Neural cell (in vitro differentiated cells): ENCODE data around the gene SMIM29. TPM values are rescaled to one million over a fixed set of nuclear protein-coding genes. Genes with fewer than 3 reads are reported as not detected.

Experiments
- H2AFZ ChIP-seq: fragments of 200-600, 300-800 bp; sonication (generic), shearing (Covaris generic); 2 replicates; pipeline ENCODE4 v1.6.0; 2014; ENCODE audit warnings: low read depth, mild to moderate bottlenecking, antibody characterized with exemption, low read length, moderate library complexity
- H3F3A ChIP-seq: fragments of 200-600 bp; shearing (Covaris generic); 2 replicates; pipeline ENCODE4 v1.6.1; 2016; ENCODE audit warnings: mild to moderate bottlenecking, moderate library complexity, mixed read lengths, antibody characterized with exemption, low read length; ENCODE audit not compliant: insufficient read depth, poor library complexity, severe bottlenecking
- H3K27ac ChIP-seq: fragments of 200-600, 300-800 bp; sonication (generic), shearing (Covaris generic); 2 replicates; pipeline ENCODE4 v1.5.1; 2014; ENCODE audit warnings: mild to moderate bottlenecking, low read length, moderate library complexity
- H3K27me3 ChIP-seq: fragments of 300-800, 200-600 bp; sonication (generic), shearing (Covaris generic); 2 replicates; pipeline ENCODE4 v1.6.0; 2014; ENCODE audit warnings: mild to moderate bottlenecking, low read depth, low read length, moderate library complexity; ENCODE audit not compliant: insufficient read depth
- H3K36me3 ChIP-seq: fragments of 300-800, 200-600 bp; sonication (generic), shearing (Covaris generic); 2 replicates; pipeline ENCODE4 v1.5.1; 2014; ENCODE audit warnings: mild to moderate bottlenecking, antibody characterized with exemption, low read length, moderate library complexity; ENCODE audit not compliant: insufficient read depth
- H3K4me2 ChIP-seq: fragments of 300-800, 200-600 bp; sonication (generic), shearing (Covaris generic); 2 replicates; pipeline ENCODE4 v1.6.0; 2014; ENCODE audit warnings: mild to moderate bottlenecking, low read length
- H3K4me3 ChIP-seq: fragments of 300-800, 200-600 bp; sonication (generic), shearing (Covaris generic); 2 replicates; pipeline ENCODE4 v1.5.1; 2014; ENCODE audit warnings: mild to moderate bottlenecking, low read length, moderate library complexity
- H3K79me2 ChIP-seq: fragments of 200-600 bp; shearing (Covaris generic); replicated peaks from 2 replicates; pipeline ENCODE4 v1.6.0; 2014; ENCODE audit warnings: mild to moderate bottlenecking, low read length, moderate library complexity; ENCODE audit not compliant: insufficient read depth
- H3K9ac ChIP-seq: fragments of 300-800, 200-600 bp; sonication (generic), shearing (Covaris generic); 2 replicates; pipeline ENCODE4 v1.6.1; 2016; ENCODE audit warnings: mild to moderate bottlenecking, low read length, mixed read lengths
- H3K9me2 ChIP-seq: fragments of 200-600 bp; shearing (Covaris generic); 2 replicates; pipeline ENCODE4 v1.6.1; 2016; ENCODE audit warnings: mild to moderate bottlenecking, low read length, mixed read lengths; ENCODE audit not compliant: insufficient read depth
- H3K9me3 ChIP-seq: fragments of 200-600, 300-800 bp; sonication (generic), shearing (Covaris generic); 2 replicates; pipeline ENCODE4 v1.6.1; 2016; ENCODE audit warnings: mild to moderate bottlenecking, mixed run types, low read length, moderate library complexity, mixed read lengths
- H4K20me1 ChIP-seq: fragments of 200-600 bp; shearing (Covaris generic); 2 replicates; pipeline ENCODE4 v1.6.1; 2016; ENCODE audit warnings: mild to moderate bottlenecking, mixed run types; ENCODE audit not compliant: insufficient read depth
- CTCF ChIP-seq: fragments of 450-650 bp; IDR thresholded peaks from 2 replicates; pipeline ENCODE4 v1.5.1; 2014; ENCODE audit warnings: antibody characterized with exemption, mild to moderate bottlenecking, moderate library complexity; ENCODE audit not compliant: poor library complexity, severe bottlenecking
- EP300 ChIP-seq: fragments of 450-650 bp; conservative IDR thresholded peaks from 2 replicates; pipeline ENCODE4 v1.6.1; 2014; ENCODE audit warnings: antibody characterized with exemption, mild to moderate bottlenecking, moderate library complexity; ENCODE audit not compliant: poor library complexity, severe bottlenecking
- EZH2 ChIP-seq: fragments of 200-600, 300-800 bp; shearing (Covaris generic), sonication (generic); IDR thresholded peaks from 2 replicates; pipeline ENCODE4 v1.6.1; 2014; ENCODE audit warnings: antibody characterized with exemption, low read length, borderline replicate concordance, mild to moderate bottlenecking; ENCODE audit not compliant: insufficient read depth, poor library complexity, severe bottlenecking
- MXI1 ChIP-seq: fragments of 450-650 bp; conservative IDR thresholded peaks from 2 replicates; pipeline ENCODE4 v1.6.1; 2014; ENCODE audit warnings: antibody characterized with exemption, mild to moderate bottlenecking; ENCODE audit not compliant: poor library complexity, severe bottlenecking
- POLR2AphosphoS5 ChIP-seq: IDR thresholded peaks from 2 replicates; pipeline ENCODE4 v1.6.1; 2012
- RAD21 ChIP-seq: fragments of 450-650 bp; conservative IDR thresholded peaks from 2 replicates; pipeline ENCODE4 v1.6.1; 2014; ENCODE audit warnings: antibody characterized with exemption, mild to moderate bottlenecking, moderate library complexity
- REST ChIP-seq: IDR thresholded peaks from 2 replicates; pipeline ENCODE4 v1.6.1; 2012; ENCODE audit warnings: borderline replicate concordance
- SMC3 ChIP-seq: fragments of 450-650 bp; conservative IDR thresholded peaks from 2 replicates; pipeline ENCODE4 v1.6.1; 2014; ENCODE audit warnings: antibody characterized with exemption, mild to moderate bottlenecking, moderate library complexity; ENCODE audit not compliant: poor library complexity
- TAF1 ChIP-seq: IDR thresholded peaks from 2 replicates; pipeline ENCODE4 v1.6.1; 2012; ENCODE audit warnings: low read depth
- polyA plus RNA-seq: library from polyadenylated mRNA; depleted of rRNA; stranded (reverse); fragments of >200 nt; gene quantifications from 2 replicates; pipeline ENCODE4 v1.2.3, GENCODE V29; 2014

SMIM29 gene
- polyA plus RNA-seq, 1 donor from 2014 or later: 82.1 TPM

DNA sequence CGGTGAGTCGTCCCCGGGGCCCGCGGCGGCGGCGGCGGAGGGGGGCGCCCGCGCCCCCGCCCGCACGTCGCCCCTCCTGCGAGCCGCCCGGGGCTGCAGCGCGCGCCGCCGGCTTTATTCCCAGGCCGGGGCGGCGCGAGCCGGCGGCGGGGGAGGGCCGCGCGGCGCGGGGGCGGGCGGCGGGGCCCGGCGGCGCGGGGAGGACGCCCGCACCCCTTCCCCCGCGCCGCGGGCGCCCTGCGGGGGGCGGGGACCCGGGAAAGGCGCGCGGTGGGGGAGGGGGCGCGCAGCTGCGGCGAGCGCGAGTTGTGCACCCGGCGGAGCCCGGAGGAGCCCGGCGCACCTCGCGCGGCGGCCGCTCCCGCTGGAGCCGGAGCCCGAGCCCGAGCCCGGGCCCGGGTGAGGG, 11.5 kb downstream of the SMIM29 start:
- H3K36me3 ChIP-seq: no peaks in the 10 kb centered on the region
- H3K9ac ChIP-seq: peak overlapping the region; percentile 77
- peak overlapping the region; percentile 89 for H3K4me3 ChIP-seq
- peaks cover 24% of the 10 kb centered on the region for H3K79me2 ChIP-seq
- no peaks in the 10 kb centered on the region for H3F3A ChIP-seq
- no peak overlapping the region for H2AFZ ChIP-seq
- TF ChIP-seq MXI1 (no peak), REST (no peak), TAF1 (no peak), EZH2 (no peak), POLR2AphosphoS5 (no peak), RAD21 (no peak), SMC3 (no peak), EP300 (no peak), CTCF (no peak)
- no peaks in the 10 kb centered on the region for H3K9me3 ChIP-seq
- H3K27me3 ChIP-seq: peaks cover 6% of the 10 kb centered on the region
- no peak overlapping the region for H3K27ac ChIP-seq
- no peak overlapping the region for H3K4me2 ChIP-seq
- peaks cover 4% of the 10 kb centered on the region for H4K20me1 ChIP-seq
- no peaks in the 10 kb centered on the region for H3K9me2 ChIP-seq

DNA sequence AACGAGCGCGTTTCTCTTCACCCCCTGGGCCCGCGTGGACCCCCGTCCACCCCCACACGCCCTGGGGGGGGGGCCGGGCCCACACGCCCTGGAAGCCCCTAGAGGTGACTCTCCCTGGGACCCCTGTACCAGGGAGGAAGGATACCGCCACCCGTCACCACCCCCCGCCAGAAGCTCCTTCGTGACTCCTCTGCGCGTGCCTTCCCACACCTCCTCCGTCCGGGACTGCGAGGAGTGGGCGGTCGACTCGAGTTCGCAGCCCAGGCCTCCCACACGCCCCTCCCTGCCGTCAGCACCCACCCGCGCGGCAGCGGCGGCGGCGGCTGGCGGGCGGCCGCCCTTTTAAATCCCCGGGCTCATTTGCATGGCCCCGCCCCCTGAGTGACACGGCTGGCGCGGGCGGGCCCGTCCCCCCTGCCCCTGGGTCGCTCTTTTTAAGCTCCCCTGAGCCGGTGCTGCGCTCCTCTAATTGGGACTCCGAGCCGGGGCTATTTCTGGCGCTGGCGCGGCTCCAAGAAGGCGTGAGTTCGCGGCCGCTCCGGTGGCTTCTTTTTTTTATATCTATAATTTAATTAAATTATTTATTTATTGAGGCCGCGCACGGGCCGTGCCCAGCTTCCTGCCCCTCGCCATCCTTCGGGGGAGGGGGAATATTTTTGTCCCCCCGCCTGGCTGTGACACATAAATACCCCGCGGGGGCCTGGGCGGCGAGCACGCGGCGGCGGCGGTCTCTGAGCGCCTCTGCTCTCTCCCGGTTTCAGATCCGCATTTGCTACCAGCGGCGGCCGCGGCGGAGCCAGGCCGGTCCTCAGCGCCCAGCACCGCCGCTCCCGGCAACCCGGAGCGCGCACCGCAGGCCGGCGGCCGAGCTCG, 12.1 kb downstream of the SMIM29 start, which contains the start of gene HMGA1:
Gene HMGA1 (plus strand): TSS at position 431 of the 873 bp plus-strand sequence. CDS start 3,908 bp downstream, outside the sequence.
- Histone ChIP-seq H3K36me3 (no peaks in the 10 kb centered on the region), H3K4me2 (peak within 1 kb of the TSS; percentile 76), H4K20me1 (peaks cover 4% of the 10 kb centered on the region), H3K79me2 (peaks cover 24% of the 10 kb centered on the region), H3K27me3 (peaks cover 6% of the 10 kb centered on the region), H3K9ac (peak within 1 kb of the TSS; percentile 77), H3K4me3 (peak within 1 kb of the TSS; percentile 89), H3K9me3 (no peaks in the 10 kb centered on the region), H3F3A (no peaks in the 10 kb centered on the region), H3K27ac (peak within 1 kb of the TSS; percentile 49), H3K9me2 (no peaks in the 10 kb centered on the region), H2AFZ (peak within 1 kb of the TSS; percentile 9)
- TF ChIP-seq RAD21 (no peak), MXI1 (no peak), TAF1 (no peak), POLR2AphosphoS5 (peak; percentile 69), EP300 (peak; percentile 9)
